ENCODE data around the gene SLC30A5.

SLC30A5 gene

GRCh38 chr5:69148981-69149675, 55.3 kb downstream of the SLC30A5 start:
- DNase-seq (ENCODE audit: low read depth) = peak; percentile 56
- no peak overlapping the region for H3K4me3 ChIP-seq (ENCODE audit: low read length)
- TF ChIP-seq, protein P1, sequence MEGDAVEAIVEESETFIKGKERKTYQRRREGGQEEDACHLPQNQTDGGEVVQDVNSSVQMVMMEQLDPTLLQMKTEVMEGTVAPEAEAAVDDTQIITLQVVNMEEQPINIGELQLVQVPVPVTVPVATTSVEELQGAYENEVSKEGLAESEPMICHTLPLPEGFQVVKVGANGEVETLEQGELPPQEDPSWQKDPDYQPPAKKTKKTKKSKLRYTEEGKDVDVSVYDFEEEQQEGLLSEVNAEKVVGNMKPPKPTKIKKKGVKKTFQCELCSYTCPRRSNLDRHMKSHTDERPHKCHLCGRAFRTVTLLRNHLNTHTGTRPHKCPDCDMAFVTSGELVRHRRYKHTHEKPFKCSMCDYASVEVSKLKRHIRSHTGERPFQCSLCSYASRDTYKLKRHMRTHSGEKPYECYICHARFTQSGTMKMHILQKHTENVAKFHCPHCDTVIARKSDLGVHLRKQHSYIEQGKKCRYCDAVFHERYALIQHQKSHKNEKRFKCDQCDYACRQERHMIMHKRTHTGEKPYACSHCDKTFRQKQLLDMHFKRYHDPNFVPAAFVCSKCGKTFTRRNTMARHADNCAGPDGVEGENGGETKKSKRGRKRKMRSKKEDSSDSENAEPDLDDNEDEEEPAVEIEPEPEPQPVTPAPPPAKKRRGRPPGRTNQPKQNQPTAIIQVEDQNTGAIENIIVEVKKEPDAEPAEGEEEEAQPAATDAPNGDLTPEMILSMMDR (IDR thresholded peaks at IDR 0.05; ENCODE audit: insufficient read depth, low read depth, low read length, missing control alignments) = no peak

GRCh38 chr5:69149676-69150010, 55.8 kb downstream of the SLC30A5 start:
- TF ChIP-seq, protein P1 (IDR thresholded peaks at IDR 0.05; ENCODE audit: insufficient read depth, low read depth, low read length, missing control alignments) = no peak
- no peak for DNase-seq (ENCODE audit: low read depth)
- no peak overlapping the region for H3K4me3 ChIP-seq (ENCODE audit: low read length)

- TF ChIP-seq, protein P1 (IDR thresholded peaks at IDR 0.05; ENCODE audit: insufficient read depth, low read depth, low read length, missing control alignments) = no peak
- DNase-seq (ENCODE audit: low read depth) = no peak
- no peak overlapping the region for H3K4me3 ChIP-seq (ENCODE audit: low read length)
Measured at GRCh38 chr5:69152731-69153130, 58.9 kb downstream of the SLC30A5 start.

DNA sequence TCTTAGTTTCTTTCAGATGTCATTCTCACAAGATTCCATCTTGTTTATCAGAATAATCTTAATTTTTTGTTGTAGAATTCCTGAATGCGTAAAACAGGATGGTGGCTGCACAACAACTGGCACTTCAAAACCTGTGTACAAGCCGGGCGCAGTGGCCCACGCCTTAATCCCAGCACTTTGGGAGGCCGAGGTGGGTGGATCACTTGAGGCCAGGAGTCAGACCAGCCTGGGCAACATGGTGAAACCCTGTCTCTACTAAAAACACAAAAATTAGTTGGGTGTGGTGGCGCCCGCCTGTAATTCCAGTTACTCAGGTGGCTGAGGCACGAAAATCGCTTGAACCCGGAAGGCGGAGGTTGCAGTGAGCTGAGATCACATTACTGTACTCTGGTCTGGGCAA, 62.6 kb downstream of the SLC30A5 start:
- H3K4me3 ChIP-seq (ENCODE audit: low read length) = no peak overlapping the region
- no peak for DNase-seq (ENCODE audit: low read depth)
- TF ChIP-seq, protein P1 (IDR thresholded peaks at IDR 0.05; ENCODE audit: insufficient read depth, low read depth, low read length, missing control alignments) = no peak

DNA sequence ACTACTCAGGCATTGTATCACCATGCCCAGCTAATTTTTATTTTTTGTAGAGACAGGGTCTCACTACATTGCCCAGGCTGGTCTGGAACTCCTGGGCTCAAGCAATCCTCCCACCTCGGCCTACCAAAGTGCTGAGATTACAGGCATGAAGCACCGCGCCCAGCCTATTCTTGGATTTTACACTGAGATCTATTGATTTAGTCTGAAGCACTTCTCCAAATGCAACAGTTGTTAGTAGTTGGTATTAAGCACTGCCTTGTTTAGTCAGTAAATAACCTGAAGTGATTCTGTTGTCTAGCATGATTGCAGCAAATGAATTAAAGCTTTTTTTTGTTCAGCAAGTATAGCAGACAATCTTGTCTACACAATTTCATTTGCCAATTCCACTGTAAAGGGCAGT, 64.2 kb downstream of the SLC30A5 start:
- TF ChIP-seq, protein P1 (IDR thresholded peaks at IDR 0.05; ENCODE audit: insufficient read depth, low read depth, low read length, missing control alignments) = no peak
- H3K4me3 ChIP-seq (ENCODE audit: low read length) = no peak overlapping the region
- DNase-seq (ENCODE audit: low read depth) = no peak

GRCh38 chr5:69160651-69161050, 66.8 kb downstream of the SLC30A5 start:
- TF ChIP-seq, protein P1 (IDR thresholded peaks at IDR 0.05; ENCODE audit: insufficient read depth, low read depth, low read length, missing control alignments) = no peak
- no peak for DNase-seq (ENCODE audit: low read depth)
- H3K4me3 ChIP-seq (ENCODE audit: low read length) = no peak overlapping the region
